DND-41 (cell line): ENCODE measurements around the gene WDR17.

Experiments
- ATAC-seq: fragments of 200-7000 bp; cut with Tn5 transposase; 3 replicates; pipeline ENCODE4 v1.9.1; 2021; ENCODE audit warnings: low read depth; ENCODE audit not compliant: insufficient read depth
- DNase-seq: peaks from one replicate; pipeline ENCODE4 v3.0.0-alpha.2; 2020
- H2AFZ ChIP-seq: 2 replicates; pipeline ENCODE4 v1.6.0; 2012; ENCODE audit warnings: low read depth, low read length
- H3K27ac ChIP-seq: 2 replicates; pipeline ENCODE4 v1.5.1; 2012; ENCODE audit warnings: low read length, inconsistent platforms
- H3K27me3 ChIP-seq: fragments of 200-600 bp; sonication (generic); 2 replicates; pipeline ENCODE4 v1.6.0; 2012; ENCODE audit warnings: low read length, mild to moderate bottlenecking, inconsistent platforms; ENCODE audit not compliant: insufficient read depth, poor library complexity
- H3K36me3 ChIP-seq: 2 replicates; pipeline ENCODE4 v1.5.1; 2012; ENCODE audit warnings: low read length, inconsistent platforms; ENCODE audit not compliant: insufficient read depth
- H3K4me1 ChIP-seq: 2 replicates; pipeline ENCODE4 v1.5.1; 2012; ENCODE audit warnings: mild to moderate bottlenecking, low read length; ENCODE audit not compliant: insufficient read depth
- H3K4me2 ChIP-seq: 2 replicates; pipeline ENCODE4 v1.6.0; 2012; ENCODE audit warnings: mild to moderate bottlenecking, moderate library complexity, low read length, inconsistent platforms; ENCODE audit not compliant: insufficient read depth
- H3K4me3 ChIP-seq, 2 experiments: fragments of 200-600 bp in 1 of 2; shearing (Covaris generic) in 1 of 2; 2 replicates each; pipeline ENCODE4 v1.5.1; 2012 to 2016; ENCODE audit warnings: inconsistent platforms in 2 of 2, low read length in 2 of 2, mild to moderate bottlenecking in 2 of 2, low read depth in 1 of 2, moderate library complexity in 1 of 2
- H3K79me2 ChIP-seq: 2 replicates; pipeline ENCODE4 v1.6.0; 2012; ENCODE audit warnings: low read length, inconsistent platforms; ENCODE audit not compliant: insufficient read depth
- H3K9ac ChIP-seq: 2 replicates; pipeline ENCODE4 v1.6.0; 2012; ENCODE audit warnings: low read depth, mild to moderate bottlenecking, inconsistent platforms, low read length, moderate library complexity
- H3K9me3 ChIP-seq: 2 replicates; pipeline ENCODE4 v1.5.1; 2012; ENCODE audit warnings: low read length, moderate library complexity, mild to moderate bottlenecking, inconsistent platforms; ENCODE audit not compliant: insufficient read depth, severe bottlenecking
- H4K20me1 ChIP-seq: 2 replicates; pipeline ENCODE4 v1.6.0; 2012; ENCODE audit warnings: low read length; ENCODE audit not compliant: insufficient read depth
- EZH2 ChIP-seq: IDR thresholded peaks from 3 replicates; pipeline ENCODE4 v1.6.1; 2012; ENCODE audit warnings: borderline replicate concordance, low read depth, mild to moderate bottlenecking, moderate library complexity, low read length, inconsistent platforms; ENCODE audit not compliant: severe bottlenecking
- TF ChIP-seq, protein P1 (sequence below): IDR thresholded peaks from 2 replicates; pipeline ENCODE4 v1.5.1; 2012; ENCODE audit warnings: borderline replicate concordance, low read length, moderate library complexity, mild to moderate bottlenecking; ENCODE audit not compliant: poor library complexity, severe bottlenecking; ENCODE audit errors: extremely low read depth

Gene WDR17

DNA sequence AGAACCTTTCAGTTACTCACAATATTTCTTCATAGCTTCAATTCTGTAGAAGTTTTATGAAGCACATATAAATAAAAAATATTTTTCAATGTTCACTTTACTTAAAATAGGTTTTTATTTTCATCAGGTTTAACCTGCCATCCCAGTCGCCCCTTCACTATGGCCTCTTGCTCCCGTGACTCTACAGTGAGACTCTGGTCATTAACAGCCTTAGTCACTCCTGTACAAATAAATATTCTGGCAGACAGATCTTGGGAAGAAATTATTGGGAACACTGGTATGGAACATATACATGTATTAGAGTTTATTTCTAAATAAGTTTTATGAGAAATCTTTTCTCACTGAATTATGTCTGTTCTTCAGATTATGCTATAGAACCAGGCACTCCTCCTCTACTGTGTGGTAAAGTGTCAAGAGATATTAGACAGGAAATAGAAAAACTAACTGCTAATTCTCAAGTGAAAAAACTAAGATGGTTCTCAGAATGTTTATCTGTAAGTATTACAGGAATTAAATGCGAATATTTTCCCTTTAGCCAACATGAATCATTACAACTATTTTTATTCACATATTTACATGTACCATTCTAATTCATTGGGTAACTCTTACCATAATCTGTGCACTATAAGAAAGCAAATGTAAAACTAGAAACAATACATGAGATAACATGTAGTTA, 84.2 kb downstream of the WDR17 start:
- Histone ChIP-seq H3K9ac (no peak overlapping the region), H3K27ac (no peak overlapping the region), H3K4me3 (no peak overlapping the region), H4K20me1 (no peaks in the 10 kb centered on the region), H3K4me1 (no peaks in the 10 kb centered on the region), H2AFZ (no peak overlapping the region), H3K9me3 (no peaks in the 10 kb centered on the region), H3K79me2 (no peaks in the 10 kb centered on the region), H3K27me3 (no peaks in the 10 kb centered on the region), H3K36me3 (no peaks in the 10 kb centered on the region), H3K4me2 (no peak overlapping the region)
- DNase-seq (no peak), ATAC-seq (no peak)
- TF ChIP-seq, protein P1, sequence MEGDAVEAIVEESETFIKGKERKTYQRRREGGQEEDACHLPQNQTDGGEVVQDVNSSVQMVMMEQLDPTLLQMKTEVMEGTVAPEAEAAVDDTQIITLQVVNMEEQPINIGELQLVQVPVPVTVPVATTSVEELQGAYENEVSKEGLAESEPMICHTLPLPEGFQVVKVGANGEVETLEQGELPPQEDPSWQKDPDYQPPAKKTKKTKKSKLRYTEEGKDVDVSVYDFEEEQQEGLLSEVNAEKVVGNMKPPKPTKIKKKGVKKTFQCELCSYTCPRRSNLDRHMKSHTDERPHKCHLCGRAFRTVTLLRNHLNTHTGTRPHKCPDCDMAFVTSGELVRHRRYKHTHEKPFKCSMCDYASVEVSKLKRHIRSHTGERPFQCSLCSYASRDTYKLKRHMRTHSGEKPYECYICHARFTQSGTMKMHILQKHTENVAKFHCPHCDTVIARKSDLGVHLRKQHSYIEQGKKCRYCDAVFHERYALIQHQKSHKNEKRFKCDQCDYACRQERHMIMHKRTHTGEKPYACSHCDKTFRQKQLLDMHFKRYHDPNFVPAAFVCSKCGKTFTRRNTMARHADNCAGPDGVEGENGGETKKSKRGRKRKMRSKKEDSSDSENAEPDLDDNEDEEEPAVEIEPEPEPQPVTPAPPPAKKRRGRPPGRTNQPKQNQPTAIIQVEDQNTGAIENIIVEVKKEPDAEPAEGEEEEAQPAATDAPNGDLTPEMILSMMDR, result no peak
- no peak for TF ChIP-seq EZH2

DNA sequence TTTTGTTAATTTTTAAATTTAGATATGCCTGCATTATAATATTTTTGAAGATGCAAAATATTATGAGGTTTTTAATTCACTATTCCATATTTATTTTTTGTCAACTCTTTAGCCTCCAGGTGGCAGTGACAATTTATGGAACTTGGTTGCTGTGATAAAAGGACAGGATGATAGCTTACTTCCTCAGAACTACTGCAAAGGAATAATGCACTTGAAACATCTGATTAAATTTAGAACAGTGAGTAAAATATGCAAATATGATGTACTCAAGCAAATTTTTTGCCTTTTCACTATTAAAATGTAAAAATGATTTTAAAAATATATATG, 84.7 kb downstream of the WDR17 start:
- TF ChIP-seq, protein P1, result peak; percentile 24
- TF ChIP-seq EZH2, result no peak
- Histone ChIP-seq H3K27ac (no peak overlapping the region), H3K4me3 (no peak overlapping the region), H3K9me3 (no peaks in the 10 kb centered on the region), H3K27me3 (no peaks in the 10 kb centered on the region), H3K79me2 (no peaks in the 10 kb centered on the region), H4K20me1 (no peaks in the 10 kb centered on the region), H3K4me1 (no peaks in the 10 kb centered on the region), H3K36me3 (no peaks in the 10 kb centered on the region), H3K9ac (no peak overlapping the region), H3K4me2 (no peak overlapping the region), H2AFZ (no peak overlapping the region)
- DNase-seq (no peak), ATAC-seq (no peak)

DNA sequence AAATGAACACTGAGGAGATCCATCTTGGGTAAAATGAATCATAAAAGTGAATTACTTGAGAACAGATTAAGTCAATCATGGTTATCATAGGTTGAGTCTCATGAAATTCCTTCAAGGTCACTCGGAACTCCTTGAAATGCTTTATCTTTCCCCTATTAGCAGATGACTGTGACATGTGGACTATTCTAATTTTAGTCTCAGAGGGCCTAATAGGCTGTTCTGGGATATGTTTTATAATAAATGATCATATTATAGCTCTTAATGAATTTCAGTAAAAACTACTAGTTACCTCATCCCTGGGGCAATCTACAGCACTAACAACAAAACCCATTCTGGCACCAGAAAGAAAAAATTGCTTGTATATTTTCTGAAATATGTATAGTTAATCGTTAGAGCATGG, 85.1 kb downstream of the WDR17 start:
- H3K36me3 ChIP-seq, result no peaks in the 10 kb centered on the region
- no peaks in the 10 kb centered on the region for H3K79me2 ChIP-seq
- H3K27me3 ChIP-seq, result no peaks in the 10 kb centered on the region
- no peak overlapping the region for H3K9ac ChIP-seq
- H3K9me3 ChIP-seq, result no peaks in the 10 kb centered on the region
- no peak for ATAC-seq
- no peak overlapping the region for H3K27ac ChIP-seq
- H3K4me3 ChIP-seq, result no peak overlapping the region
- no peak overlapping the region for H2AFZ ChIP-seq
- no peak for DNase-seq
- no peaks in the 10 kb centered on the region for H4K20me1 ChIP-seq
- no peak overlapping the region for H3K4me2 ChIP-seq
- no peak for TF ChIP-seq EZH2
- TF ChIP-seq, protein P1, result no peak
- H3K4me1 ChIP-seq, result no peaks in the 10 kb centered on the region
